MCF 10A (cell line): Measurements from ENCODE around the gene RALY. TPM values are rescaled to one million over a fixed set of nuclear protein-coding genes. Genes with fewer than 3 reads are reported as not detected.

Experiments
- BruUV-seq: library from RNA; stranded (reverse); fragments of 400-500 nt; replicated peaks from 2 replicates; lab custom pipeline; 2021; lab: Mats Ljungman, UMichigan
- CTCF ChIA-PET: fragments of 300-600 bp; sonication (Branson Sonifier 250); formaldehyde crosslinking; extraction: SDS; loops from one replicate; lab custom pipeline; 2021; ENCODE audit warnings: antibody characterized with exemption, inconsistent platforms; lab: Yijun Ruan, JAX
- POLR2A ChIA-PET: fragments of 300-600, 350-650 bp; sonication (Branson Sonifier 250); formaldehyde crosslinking; extraction: SDS; loops from one replicate; lab custom pipeline; 2020; ENCODE audit warnings: antibody characterized with exemption, inconsistent platforms; lab: Yijun Ruan, JAX
- DNase-seq: peaks from one replicate; pipeline ENCODE4 v3.0.0-alpha.2; 2018; ENCODE audit not compliant: unreplicated experiment
- H3K27ac Mint-ChIP-seq: one replicate; pipeline ENCODE4 v1.8.0; 2022; ENCODE audit warnings: mild to moderate bottlenecking, low read depth, mixed read lengths; ENCODE audit not compliant: unreplicated experiment
- H3K27me3 Mint-ChIP-seq: one replicate; pipeline ENCODE4 v1.8.0; 2022; ENCODE audit warnings: mixed read lengths; ENCODE audit not compliant: insufficient read depth, unreplicated experiment
- H3K36me3 Mint-ChIP-seq: one replicate; pipeline ENCODE4 v1.8.0; 2022; ENCODE audit warnings: mild to moderate bottlenecking, moderate library complexity, mixed read lengths; ENCODE audit not compliant: insufficient read depth, unreplicated experiment
- H3K4me1 Mint-ChIP-seq: one replicate; pipeline ENCODE4 v1.8.0; 2022; ENCODE audit warnings: mixed read lengths; ENCODE audit not compliant: insufficient read depth, unreplicated experiment
- H3K4me3 Mint-ChIP-seq: one replicate; pipeline ENCODE4 v1.8.0; 2022; ENCODE audit warnings: mild to moderate bottlenecking, moderate library complexity, mixed read lengths; ENCODE audit not compliant: unreplicated experiment
- H3K9me3 Mint-ChIP-seq: one replicate; pipeline ENCODE4 v1.8.0; 2022; ENCODE audit warnings: mixed read lengths; ENCODE audit not compliant: unreplicated experiment
- intact Hi-C: fragments of 100-400 bp; cut with micrococcal nuclease; formaldehyde crosslinking; loops from 2 replicates; pipeline ENCODE4 v1.14.1; 2022
- total RNA-seq: library from RNA; stranded (reverse); gene quantifications from 2 replicates; pipeline ENCODE4 v1.2.3, GENCODE V29; 2022
- TF ChIP-seq, protein P1 (sequence below): fragments of 200-600 bp; IDR thresholded peaks from one replicate; pipeline ENCODE4 v1.8.0; 2022; ENCODE audit warnings: antibody characterized with exemption, mild to moderate bottlenecking; ENCODE audit not compliant: unreplicated experiment

Gene RALY
- total RNA-seq, 1 experiment from 2014 or later = 120 TPM

DNA sequence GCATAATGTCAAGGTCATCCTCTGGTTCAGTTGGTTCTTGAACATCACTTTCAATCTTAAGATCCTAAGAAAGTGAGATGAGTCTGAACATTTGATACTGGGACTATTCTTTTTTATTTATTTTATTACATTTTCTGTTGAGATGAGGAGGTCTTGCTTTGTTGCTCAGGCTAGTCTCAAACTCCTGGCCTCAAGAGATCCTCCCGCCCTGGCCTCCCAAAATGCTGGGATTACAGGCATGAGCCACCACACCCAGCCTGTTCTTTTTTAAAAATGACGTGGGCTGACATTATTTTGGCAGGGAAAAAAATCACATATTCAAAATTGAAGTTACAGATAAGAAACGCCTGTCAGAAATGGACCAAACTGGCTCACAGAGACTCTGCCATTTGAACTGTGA, 104.9 kb downstream of the RALY start:
- Mint-ChIP-seq H3K4me3 (no peak overlapping the region), H3K9me3 (no peaks in the 10 kb centered on the region), H3K36me3 (peaks cover 94% of the 10 kb centered on the region), H3K27ac (no peak overlapping the region), H3K27me3 (no peaks in the 10 kb centered on the region), H3K4me1 (no peaks in the 10 kb centered on the region)
- no TSS peak for BruUV-seq
- CTCF ChIA-PET = interaction anchor here (0.7 kb wide), 1 partner anchor 16 kb away, joined by 3 read pairs; no protein-coding TSS in a partner anchor
- POLR2A ChIA-PET = interaction anchor here (1.3 to 1.8 kb wide), 2 partner anchors 10 to 14 kb away, joined by 3 to 6 read pairs; partner anchors contain the start of gene EIF2S2
- DNase-seq = no peak
- intact Hi-C loops = no loop called here
- TF ChIP-seq, protein P1, sequence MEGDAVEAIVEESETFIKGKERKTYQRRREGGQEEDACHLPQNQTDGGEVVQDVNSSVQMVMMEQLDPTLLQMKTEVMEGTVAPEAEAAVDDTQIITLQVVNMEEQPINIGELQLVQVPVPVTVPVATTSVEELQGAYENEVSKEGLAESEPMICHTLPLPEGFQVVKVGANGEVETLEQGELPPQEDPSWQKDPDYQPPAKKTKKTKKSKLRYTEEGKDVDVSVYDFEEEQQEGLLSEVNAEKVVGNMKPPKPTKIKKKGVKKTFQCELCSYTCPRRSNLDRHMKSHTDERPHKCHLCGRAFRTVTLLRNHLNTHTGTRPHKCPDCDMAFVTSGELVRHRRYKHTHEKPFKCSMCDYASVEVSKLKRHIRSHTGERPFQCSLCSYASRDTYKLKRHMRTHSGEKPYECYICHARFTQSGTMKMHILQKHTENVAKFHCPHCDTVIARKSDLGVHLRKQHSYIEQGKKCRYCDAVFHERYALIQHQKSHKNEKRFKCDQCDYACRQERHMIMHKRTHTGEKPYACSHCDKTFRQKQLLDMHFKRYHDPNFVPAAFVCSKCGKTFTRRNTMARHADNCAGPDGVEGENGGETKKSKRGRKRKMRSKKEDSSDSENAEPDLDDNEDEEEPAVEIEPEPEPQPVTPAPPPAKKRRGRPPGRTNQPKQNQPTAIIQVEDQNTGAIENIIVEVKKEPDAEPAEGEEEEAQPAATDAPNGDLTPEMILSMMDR = no peak

- Mint-ChIP-seq H3K4me1 (peaks cover 5% of the 10 kb centered on the region), H3K27ac (no peak overlapping the region), H3K36me3 (peaks cover 97% of the 10 kb centered on the region), H3K4me3 (no peak overlapping the region), H3K9me3 (no peaks in the 10 kb centered on the region), H3K27me3 (no peaks in the 10 kb centered on the region)
- BruUV-seq = no TSS peak
- intact Hi-C loops = no loop called here
- ChIA-PET CTCF (interaction anchor here (0.5 kb wide), 1 partner anchor 706 kb away, joined by 3 read pairs; no protein-coding TSS in a partner anchor), POLR2A (interaction anchor here (1.0 to 5.6 kb wide), 3 partner anchors 9 to 12 kb away, joined by 4 to 40 read pairs (median 6); partner anchors contain the start of gene EIF2S2)
- no peak for DNase-seq
- TF ChIP-seq, protein P1 = no peak
Observed at GRCh38 chr20:34099675-34100074, 106.0 kb downstream of the RALY start.

DNA sequence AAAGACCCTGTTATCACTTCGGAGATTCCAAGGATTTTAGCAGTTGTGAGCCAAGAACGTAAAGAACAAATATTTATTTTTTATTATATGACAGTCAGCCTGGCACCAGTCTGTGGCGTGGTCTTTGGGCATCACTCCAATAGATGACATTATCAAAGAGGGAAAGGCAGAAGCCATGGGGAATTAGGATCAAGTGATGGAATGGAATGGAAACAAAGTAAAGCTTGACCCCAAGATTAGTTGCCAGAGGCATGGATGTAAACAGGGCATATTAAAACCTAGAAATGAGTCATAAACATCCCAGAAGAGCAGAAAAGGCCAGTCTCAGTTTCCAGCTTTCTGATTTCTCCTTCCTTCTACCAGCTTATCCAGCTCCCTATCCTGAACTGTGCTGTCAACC, 106.9 kb downstream of the RALY start:
- TF ChIP-seq, protein P1 = no peak
- no peaks in the 10 kb centered on the region for H3K9me3 Mint-ChIP-seq
- CTCF ChIA-PET = interaction anchor here (0.6 to 1.1 kb wide), 4 partner anchors 9 to 90 kb away, joined by 3 to 4 read pairs (median 4); no protein-coding TSS in a partner anchor
- POLR2A ChIA-PET = interaction anchor here (1.0 to 5.6 kb wide), 3 partner anchors 8 to 12 kb away, joined by 4 to 40 read pairs (median 6); partner anchors contain the start of gene EIF2S2
- no TSS peak for BruUV-seq
- DNase-seq = no peak
- intact Hi-C loops = no loop called here
- H3K4me1 Mint-ChIP-seq = peaks cover 13% of the 10 kb centered on the region
- H3K27me3 Mint-ChIP-seq = no peaks in the 10 kb centered on the region
- H3K27ac Mint-ChIP-seq = no peak overlapping the region
- peaks cover 100% of the 10 kb centered on the region for H3K36me3 Mint-ChIP-seq
- H3K4me3 Mint-ChIP-seq = no peak overlapping the region

- Mint-ChIP-seq H3K4me3 (no peak overlapping the region), H3K9me3 (no peaks in the 10 kb centered on the region), H3K27me3 (no peaks in the 10 kb centered on the region), H3K36me3 (peaks cover 98% of the 10 kb centered on the region), H3K4me1 (peaks cover 25% of the 10 kb centered on the region), H3K27ac (no peak overlapping the region)
- DNase-seq = no peak
- CTCF ChIA-PET = interaction anchor here (0.6 to 1.0 kb wide), 4 partner anchors 28 to 1368 kb away, joined by 3 to 4 read pairs (median 3); no protein-coding TSS in a partner anchor
- TF ChIP-seq, protein P1 = no peak
- intact Hi-C loops = no loop called here
- POLR2A ChIA-PET = interaction anchor here (0.8 to 5.6 kb wide), 4 partner anchors 9 to 26 kb away, joined by 3 to 40 read pairs (median 5); partner anchors contain the start of gene EIF2S2
- BruUV-seq = TSS peak; percentile 2
Observed at GRCh38 chr20:34102342-34102741, 108.6 kb downstream of the RALY start.
